GM19397 (cell line): Measurements from ENCODE around the gene NCBP2.

Source experiments
- ATAC-seq: cut with Tn5 transposase; IDR thresholded peaks from one replicate; pipeline ENCODE4 v1.9.1; 2021; ENCODE audit warnings: mild to moderate bottlenecking, moderate library complexity; ENCODE audit not compliant: unreplicated experiment

The NCBP2 gene

GRCh38 chr3:196942915-196943277 is 568 bp upstream of the NCBP2 start:
- peak; percentile 16 for ATAC-seq

- ATAC-seq: peak; percentile 13
Measured at GRCh38 chr3:196941729-196942225, 551 bp downstream of the NCBP2 start.

GRCh38 chr3:196938576-196938975 is 3.8 kb downstream of the NCBP2 start:
- no peak for ATAC-seq

- ATAC-seq: no peak
Measured at GRCh38 chr3:196938124-196938523, 4.2 kb downstream of the NCBP2 start.

GRCh38 chr3:196936288-196936687 is 6.0 kb downstream of the NCBP2 start:
- ATAC-seq: no peak

- no peak for ATAC-seq
Measured at GRCh38 chr3:196932600-196932999, 9.7 kb downstream of the NCBP2 start.

GRCh38 chr3:196931828-196932587 is 10.3 kb downstream of the NCBP2 start:
- no peak for ATAC-seq

GRCh38 chr3:196931157-196931556 is 11.2 kb downstream of the NCBP2 start:
- no peak for ATAC-seq

GRCh38 chr3:196927571-196928453 is 14.5 kb downstream of the NCBP2 start:
- ATAC-seq: no peak

GRCh38 chr3:196920733-196921132 is 21.6 kb downstream of the NCBP2 start:
- no peak for ATAC-seq

GRCh38 chr3:196918968-196919367 is 23.4 kb downstream of the NCBP2 start:
- ATAC-seq: no peak

- no peak for ATAC-seq
Measured at GRCh38 chr3:196916995-196917394, 25.3 kb downstream of the NCBP2 start.

GRCh38 chr3:196916221-196916620 is 26.1 kb downstream of the NCBP2 start:
- no peak for ATAC-seq

- no peak for ATAC-seq
Measured at GRCh38 chr3:196915375-196915774, 27.0 kb downstream of the NCBP2 start.

GRCh38 chr3:196914866-196915265 is 27.5 kb downstream of the NCBP2 start:
- no peak for ATAC-seq

- ATAC-seq: no peak
Measured at GRCh38 chr3:196903740-196904139, 38.6 kb downstream of the NCBP2 start.

GRCh38 chr3:196902296-196902695 is 40.0 kb downstream of the NCBP2 start:
- ATAC-seq: no peak

- ATAC-seq: no peak
Measured at GRCh38 chr3:196901768-196902167, 40.6 kb downstream of the NCBP2 start.

- ATAC-seq: no peak
Measured at GRCh38 chr3:196896229-196896628, 46.1 kb downstream of the NCBP2 start.

- no peak for ATAC-seq
Measured at GRCh38 chr3:196894557-196895295, 47.6 kb downstream of the NCBP2 start.
